ENCODE measurements around the gene MINK1. TPM values are rescaled to one million over a fixed set of nuclear protein-coding genes. Genes with fewer than 3 reads are reported as not detected.

Gene MINK1
- total RNA-seq, 1 donor from 2014 or later = 90.6 TPM

- Mint-ChIP-seq H3K9me3 (ENCODE audit: low read depth) (no peaks in the 10 kb centered on the region), H3K27me3 (ENCODE audit: low read depth) (no peaks in the 10 kb centered on the region), H3K4me3 (ENCODE audit: unreplicated experiment) (peak overlapping the region; percentile 99), H3K27ac (ENCODE audit: unreplicated experiment) (peak overlapping the region; percentile 95), H3K36me3 (ENCODE audit: low read depth) (peaks cover 8% of the 10 kb centered on the region), H3K4me1 (ENCODE audit: low read depth) (peaks cover 15% of the 10 kb centered on the region)
- DNase-seq (ENCODE audit: low spot score) = no peak
- TF ChIP-seq CTCF (IDR thresholded peaks at IDR 0.05) = no peak
Observed at GRCh38 chr17:4796552-4796920, 36.6 kb upstream of the MINK1 start.

- Mint-ChIP-seq H3K9me3 (ENCODE audit: low read depth) (no peaks in the 10 kb centered on the region), H3K27me3 (ENCODE audit: low read depth) (no peaks in the 10 kb centered on the region), H3K4me1 (ENCODE audit: low read depth) (peaks cover 15% of the 10 kb centered on the region), H3K4me3 (ENCODE audit: unreplicated experiment) (no peak overlapping the region), H3K27ac (ENCODE audit: unreplicated experiment) (peak overlapping the region; percentile 8), H3K36me3 (ENCODE audit: low read depth) (peaks cover 8% of the 10 kb centered on the region)
- no peak for DNase-seq (ENCODE audit: low spot score)
- no peak for TF ChIP-seq CTCF (IDR thresholded peaks at IDR 0.05)
Observed at GRCh38 chr17:4800462-4801196, 32.5 kb upstream of the MINK1 start.

GRCh38 chr17:4802228-4802627 is 30.9 kb upstream of the MINK1 start, which contains the start of gene C17orf114:
Gene C17orf114 (minus strand): TSS chr17:4802328.
- Mint-ChIP-seq H3K27me3 (ENCODE audit: low read depth) (no peaks in the 10 kb centered on the region), H3K27ac (ENCODE audit: unreplicated experiment) (no peak within 1 kb of the TSS), H3K36me3 (ENCODE audit: low read depth) (peaks cover 7% of the 10 kb centered on the region), H3K4me1 (ENCODE audit: low read depth) (peaks cover 9% of the 10 kb centered on the region), H3K9me3 (ENCODE audit: low read depth) (no peaks in the 10 kb centered on the region), H3K4me3 (ENCODE audit: unreplicated experiment) (no peak within 1 kb of the TSS)
- no peak for DNase-seq (ENCODE audit: low spot score)
- TF ChIP-seq CTCF (IDR thresholded peaks at IDR 0.05) = no peak

- Mint-ChIP-seq H3K36me3 (ENCODE audit: low read depth) (peaks cover 11% of the 10 kb centered on the region), H3K4me3 (ENCODE audit: unreplicated experiment) (peak overlapping the region; percentile 66), H3K27ac (ENCODE audit: unreplicated experiment) (no peak overlapping the region), H3K27me3 (ENCODE audit: low read depth) (no peaks in the 10 kb centered on the region), H3K9me3 (ENCODE audit: low read depth) (no peaks in the 10 kb centered on the region), H3K4me1 (ENCODE audit: low read depth) (peaks cover 22% of the 10 kb centered on the region)
- TF ChIP-seq CTCF (IDR thresholded peaks at IDR 0.05) = no peak
- no peak for DNase-seq (ENCODE audit: low spot score)
Observed at GRCh38 chr17:4806456-4806776, 26.7 kb upstream of the MINK1 start.

GRCh38 chr17:4806777-4807604 is 26.1 kb upstream of the MINK1 start, which contains the start of gene PLD2:
Gene PLD2 (plus strand): TSS chr17:4807152. CDS start chr17:4807773, 621 bp downstream.
- H3K36me3 Mint-ChIP-seq (ENCODE audit: low read depth) = peaks cover 13% of the 10 kb centered on the region
- H3K4me3 Mint-ChIP-seq (ENCODE audit: unreplicated experiment) = peak within 1 kb of the TSS; percentile 80
- TF ChIP-seq CTCF (IDR thresholded peaks at IDR 0.05) = no peak
- H3K9me3 Mint-ChIP-seq (ENCODE audit: low read depth) = no peaks in the 10 kb centered on the region
- H3K27ac Mint-ChIP-seq (ENCODE audit: unreplicated experiment) = peak within 1 kb of the TSS; percentile 73
- H3K4me1 Mint-ChIP-seq (ENCODE audit: low read depth) = peaks cover 22% of the 10 kb centered on the region
- no peak for DNase-seq (ENCODE audit: low spot score)
- H3K27me3 Mint-ChIP-seq (ENCODE audit: low read depth) = no peaks in the 10 kb centered on the region
